ENCODE data around the gene LST1.
A peak's percentile ranks its signal among the peaks of the same experiment; 100 is the strongest.

Gene LST1

DNA sequence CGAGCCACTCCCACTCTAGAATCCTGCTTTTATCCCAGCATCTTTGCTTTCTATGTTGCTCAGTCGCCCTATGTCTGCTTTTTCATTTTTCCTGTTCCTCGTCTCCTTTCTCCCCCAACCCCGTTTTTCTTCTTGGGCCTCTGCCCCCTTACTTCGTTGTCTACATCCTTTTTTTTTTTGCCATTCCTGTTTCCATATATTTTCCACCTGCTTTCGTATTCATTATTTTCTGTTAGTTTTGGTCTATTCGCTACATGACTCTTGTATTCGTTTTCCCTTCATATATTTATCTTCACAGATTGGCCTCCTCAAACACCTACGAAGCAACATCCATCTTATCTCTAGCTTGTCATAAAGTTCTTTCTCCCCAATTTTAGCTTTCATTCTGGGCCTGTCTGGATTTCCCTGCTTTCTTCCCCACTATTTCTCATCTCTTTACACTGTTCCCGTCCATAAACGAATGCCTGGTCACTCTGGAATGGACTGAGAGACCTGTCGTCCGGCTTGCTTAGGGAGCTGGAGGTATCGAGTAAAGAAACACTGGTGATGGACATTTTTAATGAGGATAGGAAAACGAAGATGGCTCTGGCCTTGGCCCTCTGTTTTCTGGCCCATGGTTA is 35.4 kb downstream of the LST1 start:
- no peak for DNase-seq

DNA sequence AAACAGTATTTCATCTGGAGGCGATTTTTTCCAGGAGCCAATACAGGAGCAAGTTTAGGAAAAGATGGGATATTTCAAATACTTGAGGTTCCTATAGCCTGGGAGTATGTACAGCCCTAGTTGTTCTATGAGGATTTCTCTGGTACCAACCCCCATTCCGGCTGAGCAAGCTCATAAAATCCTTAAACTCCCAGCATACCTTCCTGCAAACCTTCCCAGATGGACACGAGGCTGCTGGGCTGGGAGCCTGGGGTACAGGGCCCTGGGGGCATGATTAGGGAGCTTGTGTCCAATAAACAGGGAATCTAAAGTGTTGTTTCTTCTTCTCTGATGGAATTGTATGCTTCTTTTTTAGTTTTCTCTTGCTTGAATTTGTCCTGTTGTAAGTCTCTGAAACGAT is 35.9 kb downstream of the LST1 start:
- DNase-seq, result no peak

DNA sequence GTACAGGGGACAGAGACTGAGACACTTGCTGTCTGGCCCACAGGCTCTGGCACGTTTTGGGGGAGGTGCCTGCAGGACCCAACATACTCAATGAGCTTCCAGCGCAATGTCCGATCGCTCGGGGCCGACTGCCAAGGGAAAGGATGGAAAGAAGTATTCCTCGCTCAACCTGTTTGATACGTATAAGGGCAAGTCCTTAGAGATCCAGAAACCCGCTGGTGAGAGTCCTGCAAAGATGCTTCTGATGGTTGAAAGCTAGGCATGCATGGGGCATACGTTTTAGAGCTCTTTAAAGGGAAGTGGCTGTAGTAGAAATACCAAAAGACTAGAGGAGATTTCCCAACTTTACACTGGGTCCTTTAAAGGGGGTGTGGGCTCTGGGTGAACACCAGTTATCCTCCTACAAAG is 36.6 kb downstream of the LST1 start:
- peak; percentile 38 to 49 (median 47) for DNase-seq

DNA sequence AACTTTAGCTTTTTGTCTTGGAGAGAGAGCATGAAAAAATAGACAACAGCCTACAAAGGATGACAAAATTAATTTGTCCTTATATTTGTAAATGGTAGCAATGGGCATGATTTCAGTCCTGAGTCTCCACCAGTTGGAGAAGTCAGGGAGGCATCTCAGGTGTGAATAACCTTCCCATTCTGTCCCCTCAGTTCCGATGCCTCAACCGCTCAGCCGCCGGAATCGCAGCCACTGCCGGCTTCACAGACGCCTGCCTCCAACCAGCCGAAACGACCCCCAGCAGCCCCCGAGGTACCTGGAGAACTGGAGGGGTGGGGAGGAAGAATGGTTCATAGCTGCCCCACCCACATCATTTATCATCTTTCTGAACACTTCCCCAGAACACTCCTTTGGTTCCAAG is 38.0 kb downstream of the LST1 start:
- no peak for DNase-seq

DNA sequence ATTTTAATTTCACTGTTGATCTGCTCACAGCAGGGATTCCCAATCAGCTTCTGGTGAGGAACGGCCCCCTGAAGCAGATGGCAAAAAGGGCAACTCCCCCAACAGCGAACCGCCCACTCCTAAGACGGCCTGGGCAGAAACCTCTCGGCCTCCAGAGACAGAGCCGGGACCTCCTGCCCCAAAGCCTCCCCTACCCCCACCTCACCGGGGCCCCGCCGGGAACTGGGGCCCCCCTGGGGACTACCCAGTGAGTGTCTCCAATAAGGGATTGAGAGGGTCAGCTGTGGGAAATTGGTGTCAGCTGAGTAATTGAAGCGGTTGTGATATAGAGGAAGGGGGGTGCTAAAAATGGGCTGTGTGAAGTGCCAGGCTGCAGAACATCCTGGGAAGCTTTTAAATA is 40.9 kb downstream of the LST1 start:
- DNase-seq, result no peak

DNA sequence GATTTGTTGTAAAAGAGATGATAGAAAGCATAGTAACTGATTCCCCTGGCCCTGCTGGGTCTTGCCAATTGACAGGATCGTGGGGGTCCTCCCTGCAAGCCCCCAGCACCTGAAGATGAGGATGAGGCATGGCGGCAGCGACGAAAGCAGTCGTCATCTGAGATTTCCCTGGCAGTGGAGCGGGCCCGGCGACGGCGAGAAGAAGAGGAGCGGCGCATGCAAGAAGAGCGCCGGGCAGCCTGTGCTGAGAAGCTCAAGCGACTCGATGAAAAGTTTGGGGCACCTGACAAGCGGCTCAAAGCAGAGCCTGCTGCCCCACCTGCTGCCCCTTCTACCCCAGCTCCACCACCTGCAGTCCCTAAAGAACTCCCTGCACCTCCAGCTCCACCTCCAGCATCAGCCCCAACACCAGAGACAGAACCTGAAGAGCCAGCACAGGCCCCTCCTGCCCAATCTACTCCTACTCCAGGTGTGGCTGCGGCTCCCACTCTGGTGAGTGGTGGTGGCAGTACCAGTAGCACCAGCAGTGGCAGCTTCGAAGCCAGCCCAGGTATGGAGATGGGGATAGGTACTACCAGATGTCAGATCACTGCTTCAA is 41.7 kb downstream of the LST1 start:
- DNase-seq, result no peak

DNA sequence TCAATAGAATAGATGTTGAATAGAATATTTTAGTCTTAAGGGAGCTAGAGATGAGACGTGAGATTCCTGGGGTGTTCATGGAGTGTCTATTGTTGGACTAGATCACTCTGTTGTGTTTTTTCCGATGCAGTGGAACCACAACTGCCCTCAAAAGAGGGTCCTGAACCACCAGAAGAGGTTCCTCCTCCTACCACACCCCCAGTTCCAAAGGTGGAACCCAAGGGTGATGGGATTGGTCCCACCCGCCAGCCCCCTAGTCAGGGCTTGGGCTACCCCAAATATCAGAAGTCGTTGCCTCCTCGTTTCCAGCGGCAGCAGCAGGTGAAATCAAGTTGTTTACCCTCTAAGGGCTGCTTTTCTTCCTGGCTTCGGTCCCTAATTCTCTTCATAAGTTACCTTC is 42.9 kb downstream of the LST1 start:
- DNase-seq, result no peak

DNA sequence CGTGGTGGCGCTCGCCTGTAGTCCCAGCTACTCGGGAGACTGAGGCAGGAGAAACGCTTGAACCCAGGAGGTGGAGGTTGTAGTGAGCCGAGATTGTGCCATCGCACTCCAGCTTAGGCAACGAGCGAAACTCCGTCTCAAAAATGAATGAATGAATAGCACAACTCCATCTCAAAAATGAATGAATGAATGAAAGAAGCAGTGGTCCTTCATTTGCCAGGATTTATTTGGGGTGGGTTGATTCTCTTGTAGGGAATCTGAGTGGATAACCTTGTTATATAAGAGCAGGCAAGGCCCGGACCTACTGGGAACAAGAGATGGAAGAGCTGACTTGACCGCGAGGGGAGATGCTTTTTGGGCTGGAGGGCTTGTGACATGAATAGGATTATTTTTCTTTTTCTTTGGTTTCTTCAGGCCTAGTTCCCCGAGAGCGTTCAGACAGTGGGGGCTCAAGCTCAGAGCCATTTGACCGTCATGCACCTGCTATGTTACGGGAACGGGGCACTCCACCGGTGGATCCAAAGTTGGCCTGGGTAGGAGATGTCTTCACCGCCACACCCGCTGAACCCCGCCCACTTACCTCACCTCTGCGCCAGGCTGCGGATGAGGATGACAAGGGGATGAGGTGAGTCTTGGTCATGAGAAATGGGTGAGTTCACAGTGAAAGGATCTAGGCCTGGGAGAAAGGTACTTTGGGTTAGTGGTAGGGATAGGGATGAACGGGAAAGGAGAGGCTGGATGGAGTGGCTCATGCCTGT is 44.3 kb downstream of the LST1 start:
- DNase-seq, result no peak

DNA sequence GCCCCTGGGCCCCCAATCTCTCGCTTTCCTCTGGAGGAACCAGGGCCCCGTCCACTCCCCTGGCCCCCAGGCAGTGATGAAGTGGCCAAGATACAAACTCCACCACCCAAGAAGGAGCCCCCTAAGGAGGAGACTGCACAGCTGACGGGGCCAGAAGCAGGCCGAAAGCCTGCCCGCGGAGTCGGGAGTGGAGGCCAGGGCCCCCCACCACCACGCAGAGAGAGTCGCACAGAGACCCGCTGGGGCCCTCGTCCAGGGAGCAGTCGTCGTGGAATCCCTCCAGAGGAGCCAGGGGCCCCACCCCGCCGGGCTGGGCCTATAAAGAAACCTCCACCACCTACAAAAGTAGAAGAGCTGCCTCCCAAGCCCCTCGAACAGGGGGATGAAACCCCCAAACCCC is 45.1 kb downstream of the LST1 start:
- no peak for DNase-seq

DNA sequence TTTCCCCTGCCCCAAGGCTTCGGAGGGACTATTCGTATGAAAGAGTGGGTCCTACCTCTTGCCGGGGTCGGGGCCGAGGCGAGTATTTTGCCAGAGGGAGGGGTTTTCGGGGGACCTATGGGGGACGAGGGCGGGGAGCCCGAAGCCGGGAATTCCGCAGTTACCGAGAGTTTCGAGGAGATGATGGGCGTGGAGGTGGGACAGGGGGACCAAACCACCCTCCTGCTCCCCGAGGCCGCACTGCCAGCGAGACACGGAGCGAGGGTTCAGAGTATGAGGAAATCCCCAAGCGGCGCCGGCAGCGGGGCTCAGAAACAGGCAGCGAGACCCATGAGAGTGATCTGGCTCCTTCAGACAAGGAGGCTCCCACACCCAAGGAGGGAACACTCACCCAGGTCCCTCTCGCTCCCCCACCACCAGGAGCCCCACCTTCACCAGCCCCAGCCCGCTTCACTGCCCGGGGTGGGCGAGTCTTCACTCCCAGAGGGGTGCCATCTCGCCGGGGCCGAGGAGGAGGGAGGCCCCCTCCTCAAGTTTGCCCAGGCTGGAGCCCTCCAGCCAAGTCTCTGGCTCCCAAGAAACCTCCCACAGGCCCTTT is 45.7 kb downstream of the LST1 start:
- no peak for DNase-seq

DNA sequence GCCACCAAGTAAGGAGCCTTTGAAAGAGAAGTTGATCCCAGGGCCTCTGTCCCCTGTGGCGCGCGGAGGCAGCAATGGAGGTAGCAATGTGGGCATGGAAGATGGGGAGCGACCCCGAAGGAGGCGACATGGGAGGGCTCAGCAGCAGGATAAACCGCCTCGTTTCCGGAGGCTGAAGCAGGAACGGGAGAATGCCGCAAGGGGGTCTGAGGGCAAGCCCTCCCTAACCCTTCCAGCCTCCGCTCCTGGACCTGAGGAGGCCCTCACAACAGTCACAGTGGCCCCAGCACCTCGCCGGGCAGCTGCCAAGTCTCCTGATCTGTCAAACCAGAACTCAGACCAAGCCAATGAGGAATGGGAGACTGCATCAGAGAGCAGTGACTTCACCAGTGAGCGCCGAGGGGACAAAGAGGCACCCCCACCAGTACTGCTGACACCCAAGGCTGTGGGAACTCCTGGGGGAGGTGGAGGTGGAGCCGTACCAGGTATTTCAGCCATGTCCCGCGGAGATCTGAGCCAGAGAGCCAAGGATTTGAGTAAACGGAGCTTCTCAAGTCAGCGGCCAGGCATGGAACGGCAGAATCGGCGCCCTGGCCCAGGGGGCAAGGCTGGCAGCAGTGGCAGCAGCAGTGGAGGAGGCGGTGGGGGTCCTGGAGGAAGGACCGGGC is 46.3 kb downstream of the LST1 start:
- DNase-seq, result no peak

DNA sequence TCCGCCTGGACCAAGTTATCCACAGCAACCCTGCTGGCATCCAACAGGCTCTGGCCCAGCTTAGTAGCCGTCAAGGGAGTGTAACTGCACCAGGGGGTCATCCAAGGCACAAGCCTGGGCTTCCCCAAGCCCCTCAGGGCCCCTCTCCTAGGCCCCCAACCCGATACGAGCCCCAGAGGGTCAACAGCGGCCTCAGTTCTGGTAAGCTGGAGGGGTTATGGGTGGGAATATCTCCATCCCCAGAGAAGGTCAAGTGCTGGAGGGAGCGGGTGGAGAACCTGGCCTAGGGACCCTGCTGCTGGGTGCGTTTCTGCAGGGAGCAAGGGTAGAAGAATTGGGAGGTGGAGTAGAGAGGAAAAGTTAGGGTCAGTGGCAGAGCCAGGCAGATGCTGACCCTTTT is 47.4 kb downstream of the LST1 start:
- no peak for DNase-seq

DNA sequence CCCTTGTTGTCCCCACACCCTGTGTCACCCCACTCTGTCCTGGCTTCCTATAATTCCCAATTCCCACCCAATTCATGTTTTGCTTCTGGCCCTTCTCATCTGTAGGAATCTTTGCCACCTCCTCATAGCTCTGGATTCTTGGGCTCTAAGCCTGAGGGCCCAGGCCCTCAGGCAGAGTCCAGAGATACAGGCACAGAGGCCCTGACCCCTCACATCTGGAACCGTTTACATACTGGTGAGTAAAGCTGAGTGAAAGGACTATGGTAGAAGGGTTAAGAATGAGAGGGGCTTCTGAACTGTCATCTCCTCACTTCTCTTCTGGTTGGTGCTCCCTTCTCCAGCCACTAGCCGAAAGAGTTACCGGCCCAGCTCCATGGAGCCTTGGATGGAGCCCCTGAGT is 48.1 kb downstream of the LST1 start:
- DNase-seq, result no peak

DNA sequence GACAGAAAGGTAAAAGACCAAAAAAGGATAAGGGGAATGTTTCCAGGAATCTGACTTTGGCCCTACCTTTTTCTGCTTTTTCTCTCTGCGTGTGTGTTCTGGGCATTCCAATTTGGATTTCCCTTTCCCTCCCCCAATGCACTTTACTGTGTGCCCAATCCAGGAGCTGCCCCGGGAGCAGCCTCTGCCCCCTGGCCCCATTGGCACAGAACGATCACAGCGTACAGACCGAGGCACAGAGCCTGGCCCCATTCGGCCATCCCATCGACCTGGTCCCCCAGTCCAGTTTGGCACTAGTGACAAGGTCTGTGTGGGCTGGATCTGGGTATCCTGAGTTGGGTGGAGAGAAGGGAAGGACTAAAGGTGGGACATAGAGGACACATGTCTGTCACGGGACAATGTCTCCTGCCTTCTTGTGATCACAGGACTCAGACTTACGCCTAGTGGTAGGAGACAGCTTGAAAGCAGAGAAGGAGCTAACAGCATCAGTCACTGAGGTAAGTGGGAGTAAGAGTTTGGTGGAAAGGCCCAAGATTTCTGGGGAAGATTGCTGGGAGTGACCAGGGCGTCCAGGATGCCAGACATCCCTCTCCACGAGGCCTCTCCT is 49.0 kb downstream of the LST1 start:
- no peak for DNase-seq

DNA sequence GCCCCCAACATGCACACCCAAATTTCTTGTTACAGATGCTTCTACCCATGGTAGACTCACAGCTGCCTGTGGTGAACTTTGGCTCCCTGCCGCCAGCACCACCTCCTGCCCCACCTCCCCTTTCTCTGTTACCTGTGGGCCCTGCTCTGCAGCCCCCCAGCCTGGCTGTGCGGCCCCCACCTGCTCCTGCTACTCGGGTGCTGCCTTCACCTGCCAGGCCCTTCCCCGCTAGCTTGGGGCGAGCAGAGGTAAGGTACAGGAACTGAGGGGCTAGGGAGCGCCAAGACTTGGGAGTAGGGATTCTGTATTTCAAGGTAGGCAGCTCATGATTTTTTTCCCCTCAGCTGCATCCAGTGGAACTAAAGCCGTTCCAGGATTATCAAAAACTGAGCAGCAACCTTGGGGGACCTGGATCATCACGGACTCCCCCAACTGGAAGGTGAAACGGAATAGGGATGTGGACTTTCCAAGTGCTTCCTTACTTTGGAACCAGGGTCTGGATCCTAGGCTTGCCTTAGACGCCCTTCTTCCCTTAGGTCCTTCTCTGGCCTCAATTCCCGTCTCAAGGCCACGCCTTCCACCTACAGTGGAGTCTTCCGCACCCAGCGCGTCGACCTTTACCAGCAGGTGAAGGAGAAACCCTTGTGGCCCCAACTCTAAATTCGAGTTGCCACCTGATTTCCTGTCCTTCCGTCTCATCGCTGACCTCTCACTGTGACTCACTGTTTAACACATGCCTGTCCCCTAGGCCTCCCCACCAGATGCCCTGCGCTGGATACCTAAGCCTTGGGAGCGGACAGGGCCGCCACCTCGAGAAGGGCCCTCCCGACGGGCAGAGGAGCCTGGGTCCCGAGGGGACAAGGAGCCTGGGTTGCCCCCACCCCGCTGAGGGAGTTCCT is 50.9 kb downstream of the LST1 start:
- no peak for DNase-seq
